Tibial nerve (tissue), 4 donors: ENCODE results near the gene GSTM5. TPM values are rescaled to one million over a fixed set of nuclear protein-coding genes. Genes with fewer than 3 reads are reported as not detected.

Experiments
- DNase-seq, 2 donors: peaks; one replicate each; pipeline ENCODE4 v3.0.0-alpha.2; 2019; ENCODE audit warnings: low spot score in 2 of 2
- H3K27ac ChIP-seq, 4 donors: fragments of 200-600 bp; sonication (generic) in 3 of 4; one replicate each; pipeline ENCODE4 v1.5.1; 2017 to 2019; ENCODE audit warnings: mild to moderate bottlenecking in 1 of 4
- H3K27me3 ChIP-seq, 2 donors: fragments of 200-600 bp; sonication (generic) in 1 of 2; one replicate each; pipeline versions ENCODE4 v1.5.1 to v1.6.0; 2017 to 2019
- H3K36me3 ChIP-seq, 3 donors: fragments of 200-600 bp; sonication (generic); one replicate each; pipeline ENCODE4 v1.5.1; 2018 to 2019
- H3K4me1 ChIP-seq, 4 donors: fragments of 200-600 bp; sonication (generic) in 3 of 4; one replicate each; pipeline ENCODE4 v1.5.1; 2017 to 2019
- H3K4me3 ChIP-seq, 4 donors: fragments of 200-600 bp; sonication (generic) in 3 of 4; one replicate each; pipeline ENCODE4 v1.5.1; 2017 to 2019; ENCODE audit warnings: mild to moderate bottlenecking in 1 of 4, moderate library complexity in 1 of 4
- H3K9me3 ChIP-seq, 4 donors: fragments of 200-600 bp; sonication (generic) in 3 of 4; one replicate each; pipeline ENCODE4 v1.5.1; 2017 to 2019
- EP300 ChIP-seq, 2 donors: sonication (generic); formaldehyde crosslinking; IDR thresholded peaks; one replicate each; pipeline ENCODE4 v1.6.1; 2017; ENCODE audit warnings: antibody characterized with exemption in 2 of 2, mild to moderate bottlenecking in 1 of 2
- POLR2A ChIP-seq, 2 donors: fragments of 450-650 bp; IDR thresholded peaks; one replicate each; pipeline ENCODE4 v1.6.1; 2017; ENCODE audit warnings: antibody characterized with exemption in 2 of 2, mild to moderate bottlenecking in 2 of 2, moderate library complexity in 2 of 2
- WGBS, 2 donors: methylation state at CpG; one replicate each; pipeline ENCODE4 v1.1.5; 2018; 5-methylcytosine and 5-hydroxymethylcytosine counted together
- total RNA-seq, 4 donors: library from RNA; depleted of rRNA; stranded (reverse); fragments of >200 nt; gene quantifications; one replicate each; pipeline ENCODE4 v1.1.0, GENCODE V29; 2016
- TF ChIP-seq, protein P1 (sequence below), 5 experiments: fragments of 200-600 bp in 3 of 5; fragments of 450-650 bp in 2 of 5; sonication (generic) in 3 of 5; IDR thresholded peaks; one replicate each; pipeline ENCODE4 v1.5.1; 2016 to 2019; ENCODE audit warnings: antibody characterized with exemption in 5 of 5, mild to moderate bottlenecking in 3 of 5, moderate library complexity in 2 of 5

Gene GSTM5
- total RNA-seq, 4 donors from 2014 or later = 1.1 to 9.2 (median 2.8) TPM

DNA sequence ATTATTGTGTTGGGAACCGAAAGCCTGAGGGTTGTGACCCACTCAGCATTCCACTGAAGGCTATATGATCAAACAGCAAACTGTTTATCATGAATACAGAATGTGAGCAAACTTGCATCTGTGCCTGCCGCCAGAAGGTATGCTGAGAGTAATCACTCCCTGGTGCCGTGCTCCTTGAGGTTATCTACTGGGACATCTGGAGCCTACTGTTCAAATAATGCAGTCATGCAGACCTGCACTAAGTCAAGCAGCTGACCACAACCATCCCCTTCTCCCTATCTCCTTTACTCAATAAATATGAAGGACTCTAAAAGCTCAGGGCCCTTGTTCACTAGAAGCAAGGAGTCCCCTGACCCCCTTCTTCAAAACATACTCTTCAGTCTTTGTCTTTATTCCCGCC lies 13.5 kb downstream of the GSTM5 start:
- DNase-seq = no peak
- Histone ChIP-seq H3K9me3 (no peaks in the 10 kb centered on the region), H3K36me3 (no peaks in the 10 kb centered on the region), H3K27ac (no peak overlapping the region), H3K4me3 (no peak overlapping the region), H3K27me3 (no peaks in the 10 kb centered on the region), H3K4me1 (no peaks in the 10 kb centered on the region)
- TF ChIP-seq, protein P1, sequence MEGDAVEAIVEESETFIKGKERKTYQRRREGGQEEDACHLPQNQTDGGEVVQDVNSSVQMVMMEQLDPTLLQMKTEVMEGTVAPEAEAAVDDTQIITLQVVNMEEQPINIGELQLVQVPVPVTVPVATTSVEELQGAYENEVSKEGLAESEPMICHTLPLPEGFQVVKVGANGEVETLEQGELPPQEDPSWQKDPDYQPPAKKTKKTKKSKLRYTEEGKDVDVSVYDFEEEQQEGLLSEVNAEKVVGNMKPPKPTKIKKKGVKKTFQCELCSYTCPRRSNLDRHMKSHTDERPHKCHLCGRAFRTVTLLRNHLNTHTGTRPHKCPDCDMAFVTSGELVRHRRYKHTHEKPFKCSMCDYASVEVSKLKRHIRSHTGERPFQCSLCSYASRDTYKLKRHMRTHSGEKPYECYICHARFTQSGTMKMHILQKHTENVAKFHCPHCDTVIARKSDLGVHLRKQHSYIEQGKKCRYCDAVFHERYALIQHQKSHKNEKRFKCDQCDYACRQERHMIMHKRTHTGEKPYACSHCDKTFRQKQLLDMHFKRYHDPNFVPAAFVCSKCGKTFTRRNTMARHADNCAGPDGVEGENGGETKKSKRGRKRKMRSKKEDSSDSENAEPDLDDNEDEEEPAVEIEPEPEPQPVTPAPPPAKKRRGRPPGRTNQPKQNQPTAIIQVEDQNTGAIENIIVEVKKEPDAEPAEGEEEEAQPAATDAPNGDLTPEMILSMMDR (IDR thresholded peaks at IDR 0.05) = no peak
- WGBS, 2 donors = 79% methylated on average over 4 of the region's 4 CpGs

DNA sequence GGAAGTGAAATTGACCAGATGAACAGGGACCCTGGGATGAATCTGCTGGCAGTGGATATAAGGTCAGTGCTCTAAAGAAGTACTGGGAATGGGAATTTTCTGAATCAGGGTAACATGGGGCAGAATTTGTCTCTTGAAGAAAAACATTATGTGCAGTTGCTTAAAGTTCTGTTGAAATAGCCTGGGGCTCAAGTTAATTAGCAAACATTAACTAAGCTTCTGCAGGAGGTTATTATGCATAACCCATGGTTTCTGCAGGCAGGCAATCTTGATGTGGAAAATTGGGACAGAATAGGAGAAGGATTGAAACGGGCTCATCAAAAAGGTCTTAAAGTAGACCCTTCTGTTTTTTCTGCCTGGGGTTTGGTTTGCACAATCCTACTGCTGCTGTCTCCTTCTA lies 14.0 kb downstream of the GSTM5 start:
- Histone ChIP-seq H3K27ac (no peak overlapping the region), H3K4me3 (no peak overlapping the region), H3K36me3 (no peaks in the 10 kb centered on the region), H3K9me3 (no peaks in the 10 kb centered on the region), H3K4me1 (no peaks in the 10 kb centered on the region), H3K27me3 (no peaks in the 10 kb centered on the region)
- TF ChIP-seq, protein P1 (IDR thresholded peaks at IDR 0.05) = no peak
- TF ChIP-seq POLR2A (IDR thresholded peaks at IDR 0.05) (no peak), EP300 (IDR thresholded peaks at IDR 0.05) (no peak)
- 59 to 81% methylated on average over 1 of the region's 1 CpG for WGBS, 2 donors
- no peak for DNase-seq

DNA sequence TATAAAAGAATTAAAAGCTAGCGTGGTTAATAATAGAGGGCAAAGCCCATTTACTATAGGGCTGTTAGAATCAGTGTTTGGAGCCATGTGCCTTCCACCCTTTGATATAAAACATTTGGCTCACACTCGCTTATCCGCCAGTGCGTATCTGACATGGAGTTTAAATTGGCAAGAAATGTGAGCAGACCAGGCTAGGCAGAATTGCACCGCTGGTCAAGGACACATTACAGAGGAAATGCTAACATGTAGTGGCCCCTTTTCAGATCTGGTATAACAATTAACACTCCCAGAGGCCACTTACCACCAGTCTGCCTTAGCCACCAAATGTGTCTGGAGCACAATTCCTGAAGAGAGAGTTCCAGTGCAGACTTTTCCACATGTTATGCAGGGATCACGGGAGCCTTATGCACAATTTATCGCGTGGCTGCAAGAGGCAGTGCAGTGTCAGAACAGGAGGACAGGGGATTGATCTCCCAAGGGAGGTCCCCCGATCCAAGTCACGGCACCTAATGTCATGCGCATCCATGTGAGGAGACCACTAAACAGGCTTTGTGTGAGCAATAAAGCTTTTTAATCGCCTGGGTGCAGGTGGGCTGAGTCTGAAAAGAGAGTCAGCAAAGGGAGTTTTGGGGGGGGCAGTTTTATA lies 14.8 kb downstream of the GSTM5 start:
- no peak overlapping the region for H3K4me3 ChIP-seq
- no peaks in the 10 kb centered on the region for H3K9me3 ChIP-seq
- no peaks in the 10 kb centered on the region for H3K27me3 ChIP-seq
- no peaks in the 10 kb centered on the region for H3K4me1 ChIP-seq
- DNase-seq = no peak
- TF ChIP-seq, protein P1 (IDR thresholded peaks at IDR 0.05) = no peak
- TF ChIP-seq POLR2A (IDR thresholded peaks at IDR 0.05) (no peak), EP300 (IDR thresholded peaks at IDR 0.05) (no peak)
- H3K36me3 ChIP-seq = no peaks in the 10 kb centered on the region
- no peak overlapping the region for H3K27ac ChIP-seq
- 84 to 87% methylated on average over 12 of the region's 12 CpGs for WGBS, 2 donors

DNA sequence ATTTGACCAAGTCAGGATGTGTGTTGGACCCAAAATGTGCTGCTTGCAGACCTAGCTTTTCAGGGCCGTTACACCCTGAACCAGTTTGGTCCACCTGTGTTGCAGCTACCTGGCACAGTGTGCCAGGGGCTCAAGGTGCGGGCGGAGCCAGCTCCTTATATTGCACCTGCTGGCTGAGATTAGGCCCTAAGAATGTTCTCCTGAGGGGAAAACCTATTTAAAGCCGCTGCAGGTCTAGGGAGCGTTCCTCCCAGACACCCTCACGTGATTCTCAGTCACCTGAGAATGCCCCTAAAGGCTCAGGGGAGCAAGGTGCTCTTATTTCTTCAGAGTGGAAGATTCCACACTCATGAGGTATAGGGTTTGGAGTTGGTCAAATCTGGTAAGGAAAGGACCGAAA lies 16.8 kb downstream of the GSTM5 start:
- Histone ChIP-seq H3K4me1 (no peaks in the 10 kb centered on the region), H3K4me3 (no peak overlapping the region), H3K27me3 (no peaks in the 10 kb centered on the region), H3K27ac (no peak overlapping the region), H3K9me3 (no peaks in the 10 kb centered on the region), H3K36me3 (peaks cover 0 to 7% (median 0%) of the 10 kb centered on the region in 3 donors)
- WGBS, 2 donors = 97 to 98% methylated on average over 7 of the region's 7 CpGs
- TF ChIP-seq EP300 (IDR thresholded peaks at IDR 0.05) = no peak
- TF ChIP-seq POLR2A (IDR thresholded peaks at IDR 0.05) = no peak
- TF ChIP-seq, protein P1 (IDR thresholded peaks at IDR 0.05) = no peak
- DNase-seq = no peak

DNA sequence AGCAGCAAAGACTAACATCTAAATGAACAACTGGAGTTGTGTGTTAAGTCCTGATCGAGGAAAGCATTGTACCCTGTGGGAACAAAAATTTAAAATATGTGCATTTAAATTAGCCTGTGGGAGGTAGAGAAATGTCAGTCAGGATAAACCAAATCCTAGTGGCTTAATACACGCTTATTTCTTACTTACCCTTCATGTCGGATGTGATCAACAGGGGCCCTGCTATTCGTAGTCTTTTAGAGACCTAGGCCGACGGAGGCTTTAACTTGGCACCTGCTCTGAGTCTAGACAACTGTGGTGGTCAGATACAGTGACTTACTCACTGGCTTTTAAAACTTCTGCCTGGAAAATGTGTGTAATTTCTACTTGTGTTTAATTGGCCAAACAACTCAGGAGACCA lies 18.6 kb downstream of the GSTM5 start:
- WGBS, 2 donors = 47 to 63% methylated on average over 6 of the region's 6 CpGs
- H3K36me3 ChIP-seq = peaks cover 0 to 24% (median 0%) of the 10 kb centered on the region in 3 donors

More for the DNA sequence above, 18.6 kb downstream of the GSTM5 start:
- Histone ChIP-seq H3K9me3 (no peaks in the 10 kb centered on the region), H3K4me3 (no peak overlapping the region), H3K4me1 (no peaks in the 10 kb centered on the region), H3K27me3 (no peaks in the 10 kb centered on the region), H3K27ac (peak overlapping the region in 2 of 4 donors; percentile 8 to 18)
- TF ChIP-seq, protein P1 (IDR thresholded peaks at IDR 0.05) = no peak
- no peak for TF ChIP-seq POLR2A (IDR thresholded peaks at IDR 0.05)
- no peak for TF ChIP-seq EP300 (IDR thresholded peaks at IDR 0.05)
- no peak for DNase-seq
